RWPE2 (cell line): ENCODE measurements around the gene CNTNAP2.

Experiments used
- ATAC-seq: fragments of 200-7000 bp; cut with Tn5 transposase; 3 replicates; pipeline ENCODE4 v1.9.1; 2021; ENCODE audit warnings: low read depth
- DNase-seq: peaks from one replicate; pipeline ENCODE4 v3.0.0-alpha.2; 2020; ENCODE audit warnings: low spot score
- H3K27ac ChIP-seq: fragments of 450-650 bp; 2 replicates; pipeline ENCODE4 v1.5.1; 2017; ENCODE audit warnings: mild to moderate bottlenecking; ENCODE audit not compliant: poor library complexity, severe bottlenecking
- H3K27me3 ChIP-seq: fragments of 250-450 bp; sonication (Bioruptor Pico); 2 replicates; pipeline ENCODE4 v1.5.1; 2021; ENCODE audit warnings: mild to moderate bottlenecking, moderate library complexity; ENCODE audit not compliant: insufficient read depth, poor library complexity, severe bottlenecking
- H3K36me3 ChIP-seq: fragments of 250-450 bp; sonication (Bioruptor Pico); 2 replicates; pipeline ENCODE4 v1.5.1; 2020; ENCODE audit warnings: low read depth, mild to moderate bottlenecking, moderate library complexity
- H3K4me1 ChIP-seq: fragments of 250-450 bp; sonication (Bioruptor Pico); 2 replicates; pipeline ENCODE4 v1.5.1; 2021; ENCODE audit warnings: mild to moderate bottlenecking, moderate library complexity; ENCODE audit not compliant: insufficient read depth, poor library complexity, severe bottlenecking
- H3K4me3 ChIP-seq: fragments of 250-450 bp; sonication (Bioruptor Pico); 2 replicates; pipeline ENCODE4 v1.5.1; 2021; ENCODE audit warnings: mild to moderate bottlenecking, moderate library complexity; ENCODE audit not compliant: severe bottlenecking
- H3K9me3 ChIP-seq: fragments of 250-450 bp; sonication (Bioruptor Pico); 2 replicates; pipeline ENCODE4 v1.5.1; 2021; ENCODE audit warnings: mild to moderate bottlenecking, moderate library complexity; ENCODE audit not compliant: severe bottlenecking
- TF ChIP-seq, protein P1 (sequence below): fragments of 450-650 bp; IDR thresholded peaks from one replicate; pipeline ENCODE4 v1.5.1; 2017; ENCODE audit warnings: mild to moderate bottlenecking, moderate library complexity; ENCODE audit not compliant: poor library complexity, severe bottlenecking

The CNTNAP2 gene

DNA sequence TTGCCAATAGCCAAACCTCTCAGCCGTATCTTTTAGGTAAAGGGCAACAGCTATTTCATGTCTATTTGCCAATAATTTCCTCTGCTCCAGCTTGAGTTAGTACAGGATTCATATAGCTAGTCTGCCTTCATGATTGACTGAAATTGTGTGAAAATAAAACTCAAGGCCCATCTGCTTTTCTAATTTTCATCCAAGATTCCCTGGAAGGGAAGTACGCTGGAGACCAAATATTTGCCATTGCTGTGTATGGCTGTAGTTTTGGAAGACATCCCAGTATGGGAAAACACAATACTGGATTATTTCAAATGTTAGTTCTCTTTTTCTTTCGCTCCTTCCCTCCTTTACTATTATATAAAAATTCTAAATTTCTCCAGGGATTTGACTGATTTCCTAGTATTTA is 652.4 kb downstream of the CNTNAP2 start:
- Histone ChIP-seq H3K4me3 (no peak overlapping the region), H3K27ac (no peak overlapping the region)

DNA sequence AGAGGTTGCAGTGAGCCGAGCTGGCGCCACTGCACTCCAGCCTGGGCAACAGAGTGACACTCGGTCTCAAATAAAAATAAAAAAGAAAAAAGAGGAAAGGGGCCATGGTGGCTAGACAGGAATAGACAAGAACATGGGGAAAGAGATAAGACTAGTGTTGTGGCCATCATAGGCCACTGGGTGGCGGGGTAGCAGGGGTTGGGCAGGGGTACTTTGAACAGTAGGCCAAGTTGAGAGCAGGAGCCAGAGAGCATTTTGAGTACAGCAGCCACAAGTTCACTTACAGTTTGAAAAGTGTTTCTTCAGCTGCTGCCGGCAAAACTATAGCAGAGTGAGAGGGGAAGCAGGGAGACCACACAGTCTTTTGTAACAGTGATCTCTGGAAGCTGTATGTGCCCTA is 656.0 kb downstream of the CNTNAP2 start:
- TF ChIP-seq, protein P1, sequence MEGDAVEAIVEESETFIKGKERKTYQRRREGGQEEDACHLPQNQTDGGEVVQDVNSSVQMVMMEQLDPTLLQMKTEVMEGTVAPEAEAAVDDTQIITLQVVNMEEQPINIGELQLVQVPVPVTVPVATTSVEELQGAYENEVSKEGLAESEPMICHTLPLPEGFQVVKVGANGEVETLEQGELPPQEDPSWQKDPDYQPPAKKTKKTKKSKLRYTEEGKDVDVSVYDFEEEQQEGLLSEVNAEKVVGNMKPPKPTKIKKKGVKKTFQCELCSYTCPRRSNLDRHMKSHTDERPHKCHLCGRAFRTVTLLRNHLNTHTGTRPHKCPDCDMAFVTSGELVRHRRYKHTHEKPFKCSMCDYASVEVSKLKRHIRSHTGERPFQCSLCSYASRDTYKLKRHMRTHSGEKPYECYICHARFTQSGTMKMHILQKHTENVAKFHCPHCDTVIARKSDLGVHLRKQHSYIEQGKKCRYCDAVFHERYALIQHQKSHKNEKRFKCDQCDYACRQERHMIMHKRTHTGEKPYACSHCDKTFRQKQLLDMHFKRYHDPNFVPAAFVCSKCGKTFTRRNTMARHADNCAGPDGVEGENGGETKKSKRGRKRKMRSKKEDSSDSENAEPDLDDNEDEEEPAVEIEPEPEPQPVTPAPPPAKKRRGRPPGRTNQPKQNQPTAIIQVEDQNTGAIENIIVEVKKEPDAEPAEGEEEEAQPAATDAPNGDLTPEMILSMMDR: no peak
- ATAC-seq: no peak
- Histone ChIP-seq H3K27ac (no peak overlapping the region), H3K36me3 (no peaks in the 10 kb centered on the region), H3K9me3 (no peaks in the 10 kb centered on the region), H3K4me1 (no peaks in the 10 kb centered on the region), H3K4me3 (no peak overlapping the region), H3K27me3 (no peaks in the 10 kb centered on the region)
- DNase-seq: no peak

More for the DNA sequence above, 652.4 kb downstream of the CNTNAP2 start:
- DNase-seq (no peak), ATAC-seq (no peak)
- H3K9me3 ChIP-seq: peaks cover 4% of the 10 kb centered on the region
- H3K36me3 ChIP-seq: no peaks in the 10 kb centered on the region
- no peaks in the 10 kb centered on the region for H3K27me3 ChIP-seq
- no peaks in the 10 kb centered on the region for H3K4me1 ChIP-seq
- TF ChIP-seq, protein P1: no peak

DNA sequence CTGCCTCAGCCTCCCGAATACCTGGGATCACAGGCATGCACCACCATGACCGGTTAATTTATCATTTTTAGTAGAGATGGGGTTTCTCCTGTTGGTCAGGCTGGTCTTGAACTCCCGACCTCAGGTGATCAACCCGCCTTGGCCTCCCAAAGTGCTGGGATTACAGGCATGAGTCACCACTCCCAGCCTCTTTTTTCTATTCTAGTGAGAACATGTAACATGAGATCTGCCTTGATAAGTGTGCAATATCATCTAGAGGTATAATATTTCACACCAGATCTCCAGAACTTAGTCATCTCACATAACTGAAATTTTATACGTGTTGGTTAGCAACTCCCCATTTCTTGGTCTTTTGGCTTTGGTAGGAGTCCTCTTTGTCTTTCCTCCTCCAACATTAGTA is 656.9 kb downstream of the CNTNAP2 start:
- TF ChIP-seq, protein P1: no peak
- Histone ChIP-seq H3K27me3 (no peaks in the 10 kb centered on the region), H3K27ac (no peak overlapping the region), H3K9me3 (no peaks in the 10 kb centered on the region), H3K4me3 (no peak overlapping the region), H3K36me3 (no peaks in the 10 kb centered on the region), H3K4me1 (no peaks in the 10 kb centered on the region)
- peak; percentile 57; the same call in 2 of the 3 replicates for ATAC-seq
- no peak for DNase-seq

DNA sequence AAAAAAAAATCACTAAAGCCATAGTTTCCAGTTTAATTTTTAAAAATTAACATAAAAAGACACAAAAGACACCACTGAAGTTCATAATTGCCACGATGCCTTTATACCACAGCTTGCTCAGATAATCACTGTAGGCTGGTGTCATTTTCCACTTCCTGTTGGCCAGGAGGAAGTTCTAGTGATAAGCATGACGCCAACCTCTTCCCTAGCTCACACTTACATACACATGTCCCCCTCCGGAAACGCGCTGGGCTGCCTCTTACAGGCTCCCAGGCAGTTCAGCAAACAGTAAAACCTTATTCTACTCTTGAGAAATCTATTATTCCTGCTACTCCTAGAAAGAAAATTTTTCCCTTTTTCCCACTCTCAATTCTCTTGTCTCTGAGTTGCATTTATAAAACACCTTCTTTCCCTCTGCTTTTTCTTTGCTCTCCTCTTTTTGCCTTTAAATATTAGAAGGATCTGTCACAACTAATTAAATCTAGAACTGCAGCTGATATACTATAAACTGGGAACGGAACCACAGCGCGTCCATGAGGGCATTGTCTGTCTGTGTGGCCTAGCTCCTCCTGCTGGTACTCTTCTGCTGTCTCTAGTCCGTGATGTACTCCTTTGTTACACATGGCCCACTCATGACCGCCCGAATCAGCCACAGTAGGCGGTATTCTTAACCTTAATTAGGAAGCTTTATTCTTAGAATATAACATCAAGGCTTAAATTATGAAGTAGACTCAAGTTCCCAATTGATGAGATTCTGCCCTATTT is 664.9 kb downstream of the CNTNAP2 start:
- Histone ChIP-seq H3K36me3 (no peaks in the 10 kb centered on the region), H3K4me1 (no peaks in the 10 kb centered on the region), H3K27me3 (no peaks in the 10 kb centered on the region), H3K27ac (no peak overlapping the region), H3K9me3 (no peaks in the 10 kb centered on the region), H3K4me3 (no peak overlapping the region)
- no peak for ATAC-seq
- TF ChIP-seq, protein P1: no peak
- DNase-seq: no peak

DNA sequence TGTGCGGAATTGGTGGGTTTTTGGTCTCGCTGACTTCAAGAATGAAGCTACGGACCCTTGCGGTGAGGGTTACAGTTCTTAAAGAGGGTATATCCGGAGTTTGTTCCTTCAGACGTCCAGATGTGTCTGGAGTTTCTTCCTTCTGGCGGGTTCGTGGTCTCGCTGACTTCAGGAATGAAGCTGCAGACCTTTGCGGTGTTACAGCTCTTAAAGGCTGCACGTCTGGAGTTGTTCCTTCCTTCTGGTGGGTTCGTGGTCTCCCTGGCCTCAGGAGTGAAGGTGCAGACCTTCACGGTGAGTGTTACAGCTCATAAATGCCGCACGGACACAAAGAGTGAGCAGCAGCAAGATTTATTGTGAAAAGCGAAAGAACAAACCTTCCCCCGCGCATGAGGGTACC is 670.7 kb downstream of the CNTNAP2 start:
- no peaks in the 10 kb centered on the region for H3K27me3 ChIP-seq
- H3K36me3 ChIP-seq: no peaks in the 10 kb centered on the region
- peaks cover 3% of the 10 kb centered on the region for H3K9me3 ChIP-seq
- no peak overlapping the region for H3K27ac ChIP-seq
- TF ChIP-seq, protein P1: no peak
- H3K4me1 ChIP-seq: no peaks in the 10 kb centered on the region
- no peak for DNase-seq
- ATAC-seq: no peak
- H3K4me3 ChIP-seq: no peak overlapping the region
